Ishikawa (cell line): ENCODE measurements around the gene CARD9.

Source experiments
- CEBPB ChIP-seq: IDR thresholded peaks from 2 replicates; pipeline ENCODE4 v1.6.1; 2012
- CREB1 ChIP-seq: IDR thresholded peaks from 2 replicates; pipeline ENCODE4 v1.6.1; 2012; ENCODE audit warnings: low read depth
- EGR1 ChIP-seq: IDR thresholded peaks from 2 replicates; pipeline ENCODE4 v1.6.1; 2012
- EP300 ChIP-seq: IDR thresholded peaks from 2 replicates; pipeline ENCODE4 v1.6.1; 2012; ENCODE audit warnings: borderline replicate concordance
- FOXM1 ChIP-seq: IDR thresholded peaks from 2 replicates; pipeline ENCODE4 v1.6.1; 2012; ENCODE audit warnings: low read depth, borderline replicate concordance
- MAX ChIP-seq: IDR thresholded peaks from 2 replicates; pipeline ENCODE4 v1.6.1; 2012
- NFIC ChIP-seq: IDR thresholded peaks from 2 replicates; pipeline ENCODE4 v1.6.1; 2012
- RAD21 ChIP-seq: IDR thresholded peaks from 2 replicates; pipeline ENCODE4 v1.6.1; 2012; ENCODE audit warnings: low read depth
- REST ChIP-seq: IDR thresholded peaks from 2 replicates; pipeline ENCODE4 v1.6.1; 2012; ENCODE audit warnings: low read depth, mild to moderate bottlenecking
- TAF1 ChIP-seq: IDR thresholded peaks from 2 replicates; pipeline ENCODE4 v1.6.1; 2012; ENCODE audit warnings: low read depth, mild to moderate bottlenecking
- TCF12 ChIP-seq: IDR thresholded peaks from 2 replicates; pipeline ENCODE4 v1.6.1; 2012; ENCODE audit warnings: low read depth
- TEAD4 ChIP-seq: IDR thresholded peaks from 2 replicates; pipeline ENCODE4 v1.6.1; 2012
- USF1 ChIP-seq: IDR thresholded peaks from 2 replicates; pipeline ENCODE4 v1.6.1; 2012
- YY1 ChIP-seq: IDR thresholded peaks from 2 replicates; pipeline ENCODE4 v1.6.1; 2012; ENCODE audit warnings: low read depth
- ZBTB7A ChIP-seq: IDR thresholded peaks from 2 replicates; pipeline ENCODE4 v1.6.1; 2012; ENCODE audit warnings: low read depth

Gene CARD9

GRCh38 chr9:136372561-136373299 lies 739 bp downstream of the CARD9 start:
- peak; percentile 43 for TF ChIP-seq MAX
- no peak for TF ChIP-seq EP300
- no peak for TF ChIP-seq FOXM1
- TF ChIP-seq NFIC = no peak; the same call in 1 of the 2 replicates
- TF ChIP-seq TEAD4 = peak; percentile 68
- TF ChIP-seq TCF12 = peak; percentile 61; the same call in 1 of the 2 replicates
- TF ChIP-seq ZBTB7A = peak; percentile 51; the same call in 1 of the 2 replicates
- TF ChIP-seq RAD21 = peak; percentile 23; the same call in 1 of the 2 replicates
- TF ChIP-seq REST = no peak
- TF ChIP-seq CEBPB = peak; percentile 95
- TF ChIP-seq USF1 = peak; percentile 53
- TF ChIP-seq EGR1 = no peak

GRCh38 chr9:136372006-136372405 lies 1.5 kb downstream of the CARD9 start:
- TF ChIP-seq TEAD4 (no peak), EP300 (no peak), USF1 (no peak), REST (no peak), TCF12 (no peak), CREB1 (no peak), MAX (no peak)

GRCh38 chr9:136371533-136371880 lies 2.0 kb downstream of the CARD9 start:
- TF ChIP-seq EP300 (no peak), REST (no peak), TAF1 (no peak), TEAD4 (no peak), CEBPB (no peak), EGR1 (no peak), RAD21 (no peak), ZBTB7A (no peak), YY1 (no peak), NFIC (no peak), USF1 (no peak), CREB1 (no peak)

- TF ChIP-seq RAD21 (no peak), REST (no peak), CREB1 (no peak), ZBTB7A (no peak), NFIC (no peak), TCF12 (no peak), TEAD4 (no peak), TAF1 (no peak), YY1 (no peak), CEBPB (no peak), MAX (no peak), EP300 (no peak), FOXM1 (no peak), USF1 (no peak), EGR1 (no peak)
Observed at GRCh38 chr9:136370687-136371532, 2.6 kb downstream of the CARD9 start.
